PFSK-1 (cell line): Measurements from ENCODE around the gene KIF20A.

Experiments used
- FOXP2 ChIP-seq: optimal IDR thresholded peaks from 2 replicates; pipeline ENCODE3; 2011; ENCODE audit warnings: borderline replicate concordance, control low read depth, inconsistent platforms; ENCODE audit not compliant: insufficient read depth; ENCODE audit errors: extremely low read length, extremely low read depth
- POLR2AphosphoS5 ChIP-seq: IDR thresholded peaks from 2 replicates; pipeline ENCODE4 v1.6.1; 2012; ENCODE audit warnings: low read depth, mild to moderate bottlenecking, control low read depth, low read length, moderate library complexity
- REST ChIP-seq, 2 experiments: IDR thresholded peaks; 2 replicates each; pipeline versions ENCODE4 v1.6.1 to v1.8.0; 2011 to 2012; ENCODE audit warnings: low read depth in 2 of 2, low read length in 2 of 2, control low read depth in 1 of 2, inconsistent platforms in 1 of 2, mild to moderate bottlenecking in 1 of 2, moderate library complexity in 1 of 2; ENCODE audit not compliant: insufficient read depth in 1 of 2
- SIN3A ChIP-seq: IDR thresholded peaks from 2 replicates; pipeline ENCODE4 v1.6.1; 2012; ENCODE audit warnings: mild to moderate bottlenecking, low read length, moderate library complexity, borderline replicate concordance; ENCODE audit not compliant: insufficient read depth
- TAF1 ChIP-seq: IDR thresholded peaks from 2 replicates; pipeline ENCODE4 v1.6.1; 2012; ENCODE audit warnings: low read length, control low read depth, borderline replicate concordance; ENCODE audit not compliant: insufficient read depth

- TF ChIP-seq POLR2AphosphoS5 (no peak), TAF1 (no peak), SIN3A (no peak), FOXP2 (no peak), REST (IDR thresholded peaks at IDR 0.05; ENCODE audit: insufficient read depth in 1 of 2, low read depth in 2 of 2, low read length in 2 of 2) (no peak)
Measured at GRCh38 chr5:138224712-138225111, 45.8 kb downstream of the KIF20A start.
